GM19351 (cell line): ENCODE results near the gene ADORA2A.
"Not testable (repeated sequence)": the region's sequence is repeated elsewhere in the genome, so short reads cannot be mapped to it uniquely, and the experiment has no call there.

Experiments used
- ATAC-seq: cut with Tn5 transposase; IDR thresholded peaks from one replicate; pipeline ENCODE4 v1.9.1; 2021; ENCODE audit warnings: mild to moderate bottlenecking, moderate library complexity; ENCODE audit not compliant: unreplicated experiment

Gene ADORA2A

DNA sequence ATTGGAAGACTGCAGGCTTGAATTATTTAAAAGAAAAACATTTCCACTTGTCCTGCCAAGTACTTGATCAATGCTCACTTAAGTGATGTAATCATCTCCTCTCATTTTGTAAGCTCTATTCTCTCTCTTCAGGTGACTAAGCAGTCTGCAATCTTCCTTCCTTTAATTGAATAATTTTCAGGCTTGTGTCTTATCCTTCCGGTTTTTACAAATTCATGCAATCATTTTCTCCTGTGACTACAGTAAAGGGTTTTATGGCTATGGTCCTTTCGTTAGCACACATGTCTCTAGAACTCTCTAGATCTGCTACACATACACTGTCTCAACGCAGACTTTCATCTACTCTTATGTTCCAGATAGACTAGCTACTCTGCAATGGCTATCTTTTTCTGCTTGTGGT lies 55.2 kb downstream of the ADORA2A start:
- no peak for ATAC-seq

DNA sequence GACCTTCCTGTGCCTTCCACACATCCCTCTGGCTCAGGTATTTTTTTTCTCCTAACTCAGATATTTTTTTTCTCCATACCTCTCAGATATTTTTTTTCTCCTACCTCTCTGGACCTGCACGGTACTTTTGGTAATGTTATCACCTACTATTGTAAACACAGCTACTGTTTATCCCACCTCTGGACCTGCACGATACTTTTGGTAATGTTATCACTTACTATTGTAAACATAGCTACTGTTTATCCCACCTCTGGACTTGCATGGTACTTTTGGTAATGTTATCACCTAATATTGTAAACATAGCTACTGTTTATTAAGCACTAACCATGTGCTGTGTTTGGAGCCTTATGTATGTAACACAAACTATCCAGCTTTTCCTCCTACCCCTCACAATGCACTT lies 55.6 kb downstream of the ADORA2A start:
- ATAC-seq: no peak

GRCh38 chr22:24483976-24484545 lies 56.7 kb downstream of the ADORA2A start:
- no peak for ATAC-seq

- no peak for ATAC-seq
Observed at GRCh38 chr22:24485170-24485569, 57.8 kb downstream of the ADORA2A start.

DNA sequence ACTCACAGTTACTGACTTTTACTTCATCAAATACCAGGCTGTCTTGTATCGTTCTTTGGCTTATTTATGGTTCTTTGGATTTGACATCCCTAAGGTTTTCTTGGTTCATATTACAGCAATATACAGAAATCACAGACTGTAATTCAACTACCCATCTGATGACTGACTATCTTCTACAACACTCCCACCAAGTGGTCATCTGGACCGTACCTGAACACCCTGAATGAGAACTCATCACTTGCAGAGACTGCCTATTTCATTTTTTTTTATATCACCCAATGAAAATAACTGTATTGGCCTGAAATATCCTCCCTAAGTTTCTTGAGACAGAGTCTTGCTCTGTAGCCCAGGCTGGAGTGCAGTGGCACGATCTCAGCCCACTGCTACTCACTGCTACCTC lies 58.2 kb downstream of the ADORA2A start:
- ATAC-seq: no peak

GRCh38 chr22:24486501-24486921 lies 59.1 kb downstream of the ADORA2A start:
- no peak for ATAC-seq

GRCh38 chr22:24489011-24489410 lies 61.6 kb downstream of the ADORA2A start:
- no peak for ATAC-seq

- ATAC-seq: not testable (repeated sequence)
Observed at GRCh38 chr22:24489434-24489833, 62.0 kb downstream of the ADORA2A start.
